Activated CD4-positive, alpha-beta T cell treated with anti-CD3 and anti-CD28 coated beads, Interleukin-2, amount 50 U/mL, for 1 hour (primary cell): Measurements from ENCODE around the gene CACNG5.

ENCODE experiments used
- DNase-seq: peaks from one replicate; pipeline ENCODE4 v3.0.0-alpha.2; 2020

The CACNG5 gene

GRCh38 chr17:66834919-66835454 is at the start of gene CACNG5:
CACNG5 (plus strand) TSS chr17:66835117; CDS start chr17:66877333, 42,216 bp downstream.
- DNase-seq = no peak

- DNase-seq = no peak
These were observed 48.8 kb upstream of the CACNG5 start for GRCh38 chr17:66786107-66786506.

- DNase-seq = no peak
These were observed 47.0 kb upstream of the CACNG5 start for GRCh38 chr17:66787914-66788313.

- no peak for DNase-seq
These were observed 45.8 kb upstream of the CACNG5 start for GRCh38 chr17:66789093-66789492.

- no peak for DNase-seq
These were observed 44.9 kb upstream of the CACNG5 start for GRCh38 chr17:66789961-66790437.

GRCh38 chr17:66790501-66791061 is 44.3 kb upstream of the CACNG5 start:
- DNase-seq = no peak

- no peak for DNase-seq
These were observed 43.6 kb upstream of the CACNG5 start for GRCh38 chr17:66791347-66791746.

GRCh38 chr17:66793814-66794213 is 41.1 kb upstream of the CACNG5 start:
- no peak for DNase-seq

GRCh38 chr17:66795486-66795885 is 39.4 kb upstream of the CACNG5 start:
- DNase-seq = no peak

- no peak for DNase-seq
These were observed 34.9 kb upstream of the CACNG5 start for GRCh38 chr17:66799849-66800537.

GRCh38 chr17:66803474-66803951 is 31.4 kb upstream of the CACNG5 start:
- no peak for DNase-seq

- DNase-seq = no peak
These were observed 29.4 kb upstream of the CACNG5 start for GRCh38 chr17:66805567-66805966.

GRCh38 chr17:66807182-66807581 is 27.7 kb upstream of the CACNG5 start:
- DNase-seq = no peak

- DNase-seq = no peak
These were observed 25.5 kb upstream of the CACNG5 start for GRCh38 chr17:66809408-66809807.

- no peak for DNase-seq
These were observed 23.8 kb upstream of the CACNG5 start for GRCh38 chr17:66810951-66811682.

GRCh38 chr17:66811683-66812054 is 23.2 kb upstream of the CACNG5 start:
- DNase-seq = no peak

GRCh38 chr17:66812571-66812970 is 22.3 kb upstream of the CACNG5 start:
- no peak for DNase-seq

- DNase-seq = no peak
These were observed 21.6 kb upstream of the CACNG5 start for GRCh38 chr17:66813296-66813695.

GRCh38 chr17:66814026-66814425 is 20.9 kb upstream of the CACNG5 start:
- no peak for DNase-seq

- DNase-seq = no peak
These were observed 20.3 kb upstream of the CACNG5 start for GRCh38 chr17:66814570-66814969.

GRCh38 chr17:66817750-66818149 is 17.2 kb upstream of the CACNG5 start:
- no peak for DNase-seq

- DNase-seq = no peak
These were observed 15.5 kb upstream of the CACNG5 start for GRCh38 chr17:66819466-66819865.

GRCh38 chr17:66822009-66822408 is 12.9 kb upstream of the CACNG5 start:
- DNase-seq = no peak

- DNase-seq = no peak
These were observed 8.1 kb upstream of the CACNG5 start for GRCh38 chr17:66826856-66827255.
